ENCODE measurements around the gene TRIM9.
A peak's percentile ranks its signal among the peaks of the same experiment; 100 is the strongest.

The TRIM9 gene

DNA sequence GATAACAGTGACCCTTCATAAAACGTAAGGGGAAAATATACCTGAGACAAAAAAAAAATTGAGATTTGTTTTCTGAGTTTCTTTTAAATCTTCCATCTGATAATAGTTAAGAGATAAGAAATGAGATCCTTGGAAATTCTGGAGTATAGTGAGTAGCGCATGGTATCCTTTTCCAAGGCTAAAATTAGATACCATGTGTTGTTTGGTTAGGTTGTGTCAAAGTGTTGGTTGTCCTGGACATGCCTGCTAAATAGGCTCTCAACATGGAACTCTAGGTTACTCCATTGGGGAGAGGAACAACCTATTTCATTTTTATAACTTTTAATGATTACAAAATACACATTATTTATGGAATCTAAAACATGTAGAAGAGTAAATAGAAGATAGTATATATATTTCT, 165.4 kb downstream of the TRIM9 start:
- no peak for DNase-seq

DNA sequence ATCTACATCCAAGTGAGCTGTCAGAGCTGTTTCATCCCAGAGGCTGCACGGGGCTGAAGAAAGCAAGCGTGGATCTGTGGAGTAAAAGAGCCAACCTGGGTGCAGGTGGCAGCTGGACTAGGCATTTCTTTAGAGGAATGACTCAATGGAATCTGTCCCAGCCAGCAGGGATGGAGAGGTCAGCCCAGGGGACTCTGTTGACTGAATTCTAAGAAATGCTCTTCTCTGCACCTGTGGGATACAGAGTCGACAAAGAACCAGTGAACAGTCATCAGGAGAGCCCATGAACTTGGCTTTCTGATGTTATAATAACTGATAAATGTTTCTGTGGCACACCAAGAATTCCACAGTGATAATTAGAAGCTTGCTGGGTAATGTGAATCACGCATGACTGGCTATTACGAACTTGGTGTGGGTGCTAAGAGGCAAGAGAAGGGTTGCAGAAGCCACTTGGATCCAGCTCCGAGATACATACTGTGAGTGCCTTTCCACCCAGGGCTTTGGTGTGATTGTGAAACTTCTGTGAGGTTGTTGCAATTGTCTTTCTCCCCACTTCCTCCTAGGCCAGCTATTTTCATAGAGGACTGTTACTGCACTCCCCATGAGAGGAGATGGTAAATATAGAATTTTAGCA, 166.8 kb downstream of the TRIM9 start:
- peak; percentile 59 for DNase-seq

DNA sequence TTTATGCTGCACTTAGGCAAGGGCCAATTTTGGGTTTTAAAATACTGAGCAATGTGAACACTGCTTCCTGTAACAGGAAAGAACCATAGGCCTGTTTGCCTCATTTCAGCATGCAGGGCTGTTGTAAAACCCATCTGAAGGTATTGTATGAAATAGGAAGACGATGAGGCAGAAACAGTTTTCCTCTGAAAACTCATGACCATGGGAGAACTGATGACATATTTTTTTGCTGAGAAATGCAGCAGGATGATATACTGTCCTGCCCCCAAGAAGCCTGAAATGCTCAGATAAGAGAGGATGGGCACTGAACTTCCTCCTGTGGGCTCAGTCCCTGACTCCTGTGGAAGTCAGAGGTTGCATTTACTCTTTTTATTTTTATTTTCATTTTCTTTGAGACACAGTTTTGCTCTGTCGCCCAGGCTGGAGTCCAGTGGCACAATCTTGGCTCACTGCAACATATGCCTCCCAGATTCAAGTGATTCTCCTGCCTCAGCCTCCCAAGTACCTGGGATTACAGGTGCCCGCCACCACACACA, 168.0 kb downstream of the TRIM9 start:
- DNase-seq = no peak

All from fibroblast of skin of right quadriceps (primary cell).